HUES64 (cell line): ENCODE measurements around the gene NFKB1.
"Not testable (repeated sequence)": the region's sequence is repeated elsewhere in the genome, so short reads cannot be mapped to it uniquely, and the experiment has no call there.

Experiments used
- H3K27ac ChIP-seq: 2 replicates; pipeline ENCODE4 v1.7.0; 2013; ENCODE audit warnings: low read depth, low read length, inconsistent platforms
- H3K27me3 ChIP-seq: 2 replicates; pipeline ENCODE4 v1.6.1; 2013; ENCODE audit warnings: mild to moderate bottlenecking, low read length; ENCODE audit not compliant: insufficient read depth
- H3K36me3 ChIP-seq: 2 replicates; pipeline ENCODE4 v1.6.1; 2013; ENCODE audit warnings: mild to moderate bottlenecking, low read length; ENCODE audit not compliant: insufficient read depth
- H3K4me1 ChIP-seq: 2 replicates; pipeline ENCODE4 v1.6.1; 2013; ENCODE audit warnings: mild to moderate bottlenecking, low read length, moderate library complexity; ENCODE audit not compliant: insufficient read depth
- H3K4me3 ChIP-seq: 2 replicates; pipeline ENCODE4 v1.5.1; 2013; ENCODE audit warnings: mild to moderate bottlenecking, low read length, moderate library complexity
- H3K9ac ChIP-seq: 2 replicates; pipeline ENCODE4 v1.6.1; 2013; ENCODE audit warnings: mild to moderate bottlenecking, low read depth, low read length
- H3K9me3 ChIP-seq: 2 replicates; pipeline ENCODE4 v1.6.1; 2013; ENCODE audit warnings: low read depth, low read length; ENCODE audit not compliant: insufficient read depth
- WGBS: fragments of 150-250, 120-280 bp; methylation state at CpG from one replicate; pipeline ENCODE4 v1.1.7; 2013; ENCODE audit warnings: missing lambda C conversion rate; 5-methylcytosine and 5-hydroxymethylcytosine counted together

NFKB1 gene

GRCh38 chr4:102612824-102613366, 111.7 kb downstream of the NFKB1 start:
- H3K4me3 ChIP-seq = no peak overlapping the region
- H3K27me3 ChIP-seq = no peaks in the 10 kb centered on the region
- no peaks in the 10 kb centered on the region for H3K36me3 ChIP-seq
- peaks cover 15% of the 10 kb centered on the region; the same call in 1 of the 2 replicates for H3K4me1 ChIP-seq
- no peak overlapping the region for H3K27ac ChIP-seq
- no peak overlapping the region for H3K9ac ChIP-seq
- WGBS = 92% methylated on average over 11 of the region's 11 CpGs
- no peaks in the 10 kb centered on the region for H3K9me3 ChIP-seq

GRCh38 chr4:102614801-102615200, 113.6 kb downstream of the NFKB1 start:
- Histone ChIP-seq H3K9me3 (no peaks in the 10 kb centered on the region), H3K4me1 (peaks cover 15% of the 10 kb centered on the region; the same call in 1 of the 2 replicates), H3K4me3 (no peak overlapping the region), H3K27ac (no peak overlapping the region), H3K9ac (no peak overlapping the region), H3K36me3 (no peaks in the 10 kb centered on the region), H3K27me3 (no peaks in the 10 kb centered on the region)
- 89% methylated on average over 9 of the region's 9 CpGs for WGBS

- no peak overlapping the region; the same call in 1 of the 2 replicates for H3K27ac ChIP-seq
- no peaks in the 10 kb centered on the region for H3K27me3 ChIP-seq
- H3K4me3 ChIP-seq = no peak overlapping the region
- no peaks in the 10 kb centered on the region for H3K36me3 ChIP-seq
- no peak overlapping the region for H3K9ac ChIP-seq
- WGBS = 69% methylated on average over 9 of the region's 9 CpGs
- H3K4me1 ChIP-seq = peaks cover 22% of the 10 kb centered on the region; the same call in 1 of the 2 replicates
- H3K9me3 ChIP-seq = no peaks in the 10 kb centered on the region
Observed at GRCh38 chr4:102616636-102617035, 115.5 kb downstream of the NFKB1 start.

- WGBS = 87% methylated on average over 8 of the region's 9 CpGs
- not testable (repeated sequence) for H3K4me3 ChIP-seq, H3K9me3 ChIP-seq, H3K9ac ChIP-seq, H3K36me3 ChIP-seq, H3K27ac ChIP-seq, H3K27me3 ChIP-seq
- H3K4me1 ChIP-seq = peaks cover 24% of the 10 kb centered on the region; the same call in 1 of the 2 replicates
Observed at GRCh38 chr4:102619021-102619420, 117.9 kb downstream of the NFKB1 start.

GRCh38 chr4:102619776-102620631, 118.8 kb downstream of the NFKB1 start:
- H3K27ac ChIP-seq, H3K9ac ChIP-seq, H3K9me3 ChIP-seq, H3K27me3 ChIP-seq, H3K4me3 ChIP-seq, H3K36me3 ChIP-seq: not testable (repeated sequence)
- peaks cover 22% of the 10 kb centered on the region; the same call in 1 of the 2 replicates for H3K4me1 ChIP-seq
- 90% methylated on average over 4 of the region's 4 CpGs for WGBS

GRCh38 chr4:102620697-102621497, 119.7 kb downstream of the NFKB1 start:
- peaks cover 18% of the 10 kb centered on the region; the same call in 1 of the 2 replicates for H3K4me1 ChIP-seq
- H3K27ac ChIP-seq = no peak overlapping the region
- no peak overlapping the region for H3K4me3 ChIP-seq
- H3K9me3 ChIP-seq = no peaks in the 10 kb centered on the region
- WGBS = 87% methylated on average over 8 of the region's 8 CpGs
- H3K27me3 ChIP-seq = no peaks in the 10 kb centered on the region
- no peaks in the 10 kb centered on the region for H3K36me3 ChIP-seq
- no peak overlapping the region for H3K9ac ChIP-seq

- Histone ChIP-seq H3K27me3 (no peaks in the 10 kb centered on the region), H3K4me1 (peaks cover 9% of the 10 kb centered on the region; the same call in 1 of the 2 replicates), H3K36me3 (no peaks in the 10 kb centered on the region), H3K27ac (no peak overlapping the region), H3K4me3 (no peak overlapping the region), H3K9ac (no peak overlapping the region), H3K9me3 (no peaks in the 10 kb centered on the region)
- WGBS = 75% methylated on average over 5 of the region's 5 CpGs
Observed at GRCh38 chr4:102623622-102624021, 122.5 kb downstream of the NFKB1 start.

- no peak overlapping the region for H3K9ac ChIP-seq
- H3K9me3 ChIP-seq = no peaks in the 10 kb centered on the region
- H3K4me3 ChIP-seq = no peak overlapping the region
- WGBS = 92% methylated on average over 4 of the region's 4 CpGs
- no peak overlapping the region for H3K27ac ChIP-seq
- H3K36me3 ChIP-seq = no peaks in the 10 kb centered on the region
- peaks cover 9% of the 10 kb centered on the region; the same call in 1 of the 2 replicates for H3K4me1 ChIP-seq
- no peaks in the 10 kb centered on the region for H3K27me3 ChIP-seq
Observed at GRCh38 chr4:102624505-102624904, 123.3 kb downstream of the NFKB1 start.

GRCh38 chr4:102625232-102625930, 124.2 kb downstream of the NFKB1 start:
- Histone ChIP-seq H3K27me3 (no peaks in the 10 kb centered on the region), H3K9ac (no peak overlapping the region), H3K4me1 (peaks cover 9% of the 10 kb centered on the region; the same call in 1 of the 2 replicates), H3K27ac (no peak overlapping the region), H3K9me3 (no peaks in the 10 kb centered on the region), H3K36me3 (no peaks in the 10 kb centered on the region), H3K4me3 (no peak overlapping the region)
- WGBS = 84% methylated on average over 3 of the region's 3 CpGs

- peaks cover 5% of the 10 kb centered on the region for H3K36me3 ChIP-seq
- no peak overlapping the region for H3K4me3 ChIP-seq
- H3K9ac ChIP-seq = no peak overlapping the region
- H3K4me1 ChIP-seq = 0 out of 2 replicates have a peak, but pooled peaks cover 2% of the 10 kb centered on the region
- 94% methylated on average over 3 of the region's 3 CpGs for WGBS
- no peaks in the 10 kb centered on the region for H3K9me3 ChIP-seq
- no peaks in the 10 kb centered on the region for H3K27me3 ChIP-seq
- H3K27ac ChIP-seq = no peak overlapping the region
Observed at GRCh38 chr4:102627831-102628523, 126.8 kb downstream of the NFKB1 start.
